ENCODE results near the gene DAPK2. TPM values are rescaled to one million over a fixed set of nuclear protein-coding genes. Genes with fewer than 3 reads are reported as not detected.

DAPK2 gene
- total and polyA plus RNA-seq, 2 of the 4 experiments (the other 2 are of a cell fraction), result 0.34 to 0.36 TPM

DNA sequence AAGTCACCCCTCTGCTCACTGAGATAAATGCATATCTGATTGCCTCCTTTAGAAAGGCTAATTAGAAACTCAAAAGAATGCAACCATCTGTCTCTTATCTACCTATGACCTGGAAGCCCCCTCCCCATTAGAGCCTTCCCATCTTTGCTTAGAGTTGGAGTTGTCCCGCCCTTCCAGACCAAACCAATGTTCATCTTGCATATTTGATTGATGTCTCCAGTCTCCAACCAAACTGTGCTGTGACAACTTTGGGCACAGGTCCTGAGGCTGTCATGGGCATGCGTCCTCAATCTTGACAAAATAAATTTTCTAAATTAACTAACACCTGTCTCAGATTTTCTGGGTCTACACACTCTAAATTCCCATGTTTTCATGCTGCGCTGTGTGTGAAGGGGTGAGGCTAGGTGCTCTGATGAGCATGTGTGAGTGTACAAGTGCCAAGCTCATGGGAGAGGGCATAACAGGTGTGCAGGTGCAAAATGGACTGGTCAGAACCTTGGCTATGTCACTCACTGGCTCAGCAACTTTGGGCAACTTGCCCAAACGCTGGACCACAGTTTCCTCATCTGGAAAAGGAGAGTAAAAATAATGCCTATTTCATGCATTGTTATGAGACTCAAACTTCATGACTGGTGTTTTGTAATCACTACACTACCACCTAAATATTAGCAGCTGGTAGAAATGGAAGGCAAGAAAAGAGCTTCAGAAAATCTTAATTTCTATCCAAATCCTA, 7.2 kb downstream of the DAPK2 start (continued):
- no peak for TF ChIP-seq USF2 (IDR thresholded peaks at IDR 0.05; ENCODE audit: low read depth, low read length)

GRCh38 chr15:64037966-64038365, 8.3 kb downstream of the DAPK2 start:
- no peak for TF ChIP-seq FOS (IDR thresholded peaks at IDR 0.05; ENCODE audit: low read depth, low read length)
- DNase-seq (no peak), ATAC-seq (ENCODE audit: low read depth) (no peak)
- Histone ChIP-seq H2AK5ac (ENCODE audit: low read depth, low read length) (no peak overlapping the region), H3K18ac (ENCODE audit: low read depth, low read length) (no peak overlapping the region), H2AFZ (replicated peaks; ENCODE audit: low read length, poor library complexity) (no peak overlapping the region), H3K23ac (ENCODE audit: low read depth, low read length) (no peak overlapping the region), H3K4me3 (ENCODE audit: insufficient read depth, low read depth, low read length) (no peak overlapping the region), H3K56ac (ENCODE audit: extremely low read depth, insufficient read depth, low read length) (no peak overlapping the region), H4K8ac (ENCODE audit: low read depth in 2 of 2, low read length in 2 of 2) (no peak overlapping the region), H3K27ac (ENCODE audit: insufficient read depth, low read length) (no peak overlapping the region), H3K36me3 (ENCODE audit: control insufficient read depth, insufficient read depth, low read length) (no peaks in the 10 kb centered on the region), H3K9me1 (ENCODE audit: insufficient read depth, low read length) (no peaks in the 10 kb centered on the region), H2BK5ac (ENCODE audit: low read depth, low read length, poor library complexity, severe bottlenecking) (no peak overlapping the region), H4K20me1 (ENCODE audit: insufficient read depth, low read length) (no peaks in the 10 kb centered on the region), H3K4me1 (ENCODE audit: control insufficient read depth, insufficient read depth, low read length) (no peaks in the 10 kb centered on the region), H2BK120ac (ENCODE audit: low read depth, low read length) (no peak overlapping the region), H3K4me2 (ENCODE audit: low read depth, low read length) (no peak overlapping the region), H4K5ac (ENCODE audit: low read depth, low read length) (no peak overlapping the region), H2BK20ac (ENCODE audit: low read depth, low read length) (no peak overlapping the region), H3K14ac (replicated peaks; ENCODE audit: low read depth, low read length) (no peak overlapping the region), H4K91ac (ENCODE audit: insufficient read depth, low read depth, low read length) (no peak overlapping the region), H3K79me1 (ENCODE audit: low read depth in 1 of 2, low read length in 2 of 2) (no peaks in the 10 kb centered on the region), H3K9me3 (ENCODE audit: control insufficient read depth, insufficient read depth, low read length) (no peaks in the 10 kb centered on the region), H3K27me3 (ENCODE audit: control insufficient read depth, insufficient read depth, low read length) (peaks cover 8% of the 10 kb centered on the region), H2AK9ac (replicated peaks; ENCODE audit: low read depth, low read length, poor library complexity) (no peak overlapping the region), H2BK15ac (ENCODE audit: low read depth, low read length) (no peak overlapping the region), H3K4ac (ENCODE audit: low read depth, low read length) (no peak overlapping the region), H3K9ac (ENCODE audit: low read depth, low read length) (no peak overlapping the region)
- in situ Hi-C loops (cut with MboI; ENCODE audit: low sequenced_read_pairs), result loop anchor here (25.0 kb wide), 1 partner anchor 176 kb away; no protein-coding TSS in a partner anchor
- intact Hi-C loops (cut with micrococcal nuclease), result loop anchor here (1.0 kb wide), 1 partner anchor 27 kb away; no protein-coding TSS in a partner anchor
- no TSS peak for BruUV-seq (replicated peaks)
- dilution Hi-C loops (cut with HindIII; ENCODE audit: low sequenced_read_pairs, unreplicated experiment), result no loop called here
- CTCF ChIA-PET, result no interaction called here
- no CpG with 5 or more reads among the region's 2 CpGs for WGBS, 2 experiments (ENCODE audit: extremely low coverage in 2 of 2, insufficient read length in 1 of 2)
- POLR2A ChIA-PET (ENCODE audit: unreplicated experiment), result no interaction called here
